MG63 (cell line): ENCODE data around the gene MT3. TPM values are rescaled to one million over a fixed set of nuclear protein-coding genes. Genes with fewer than 3 reads are reported as not detected.

Experiments used
- DNase-seq: peaks from one replicate; pipeline ENCODE4 v3.0.0-alpha.2; 2020
- H3K27me3 ChIP-seq: fragments of 250-450 bp; sonication (Bioruptor Pico); 2 replicates; pipeline ENCODE4 v1.5.1; 2020; ENCODE audit warnings: mild to moderate bottlenecking, moderate library complexity
- H3K36me3 ChIP-seq: fragments of 250-450 bp; sonication (Bioruptor Pico); 2 replicates; pipeline ENCODE4 v1.5.1; 2020; ENCODE audit warnings: mild to moderate bottlenecking, moderate library complexity
- H3K4me3 ChIP-seq: fragments of 250-450 bp; sonication (Bioruptor Pico); 2 replicates; pipeline ENCODE4 v1.5.1; 2020; ENCODE audit warnings: mild to moderate bottlenecking, moderate library complexity
- H3K9me3 ChIP-seq: fragments of 250-450 bp; sonication (Bioruptor Pico); 2 replicates; pipeline ENCODE4 v1.5.1; 2020; ENCODE audit warnings: mild to moderate bottlenecking, moderate library complexity
- total RNA-seq: library from RNA; depleted of rRNA; stranded (reverse); fragments of >200 nt; shearing (Covaris generic); gene quantifications from 2 replicates; pipeline ENCODE4 v1.2.3, GENCODE V29; 2014; ENCODE audit warnings: low replicate concordance

The MT3 gene
- total RNA-seq, 1 experiment from 2014 or later: not detected

DNA sequence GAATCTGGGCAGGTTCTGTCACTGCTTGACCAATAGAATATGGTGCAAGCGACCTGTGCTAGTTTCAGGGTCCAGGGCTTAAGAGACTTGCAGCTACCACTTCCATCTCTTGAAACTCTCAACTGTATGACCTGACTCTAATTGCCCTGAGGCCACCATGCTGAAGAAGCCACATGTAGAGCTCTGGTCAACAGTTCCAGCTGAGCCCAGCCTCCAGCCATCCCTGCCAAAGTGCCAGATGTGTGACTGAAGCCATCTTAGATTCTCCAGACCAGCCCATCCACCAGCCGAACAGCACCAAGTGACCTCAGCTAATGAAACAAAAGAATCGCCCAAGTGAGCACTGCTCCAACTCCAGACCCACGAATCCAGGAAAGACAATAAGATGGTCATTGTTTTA is 15.6 kb downstream of the MT3 start:
- Histone ChIP-seq H3K9me3 (no peaks in the 10 kb centered on the region), H3K27me3 (no peaks in the 10 kb centered on the region), H3K4me3 (no peak overlapping the region), H3K36me3 (peaks cover 12% of the 10 kb centered on the region)
- no peak for DNase-seq

GRCh38 chr16:56605475-56605874 is 16.1 kb downstream of the MT3 start:
- H3K9me3 ChIP-seq: no peaks in the 10 kb centered on the region
- no peak for DNase-seq
- no peak overlapping the region for H3K4me3 ChIP-seq
- peaks cover 12% of the 10 kb centered on the region for H3K36me3 ChIP-seq
- no peaks in the 10 kb centered on the region for H3K27me3 ChIP-seq

- Histone ChIP-seq H3K36me3 (peaks cover 12% of the 10 kb centered on the region), H3K4me3 (no peak overlapping the region), H3K27me3 (no peaks in the 10 kb centered on the region), H3K9me3 (no peaks in the 10 kb centered on the region)
- peak; percentile 96 for DNase-seq
Observed at GRCh38 chr16:56606071-56606475, 16.7 kb downstream of the MT3 start.

GRCh38 chr16:56606476-56607108 is 17.3 kb downstream of the MT3 start:
- H3K36me3 ChIP-seq: peaks cover 12% of the 10 kb centered on the region

GRCh38 chr16:56607109-56607618 is 17.8 kb downstream of the MT3 start:
- Histone ChIP-seq H3K4me3 (peak overlapping the region; percentile 74), H3K36me3 (peaks cover 12% of the 10 kb centered on the region), H3K9me3 (no peaks in the 10 kb centered on the region), H3K27me3 (no peaks in the 10 kb centered on the region)
- peak; percentile 100 for DNase-seq

More at GRCh38 chr16:56606476-56607108, 17.3 kb downstream of the MT3 start:
- Histone ChIP-seq H3K27me3 (no peaks in the 10 kb centered on the region), H3K9me3 (no peaks in the 10 kb centered on the region), H3K4me3 (peak overlapping the region; percentile 11)
- no peak for DNase-seq

DNA sequence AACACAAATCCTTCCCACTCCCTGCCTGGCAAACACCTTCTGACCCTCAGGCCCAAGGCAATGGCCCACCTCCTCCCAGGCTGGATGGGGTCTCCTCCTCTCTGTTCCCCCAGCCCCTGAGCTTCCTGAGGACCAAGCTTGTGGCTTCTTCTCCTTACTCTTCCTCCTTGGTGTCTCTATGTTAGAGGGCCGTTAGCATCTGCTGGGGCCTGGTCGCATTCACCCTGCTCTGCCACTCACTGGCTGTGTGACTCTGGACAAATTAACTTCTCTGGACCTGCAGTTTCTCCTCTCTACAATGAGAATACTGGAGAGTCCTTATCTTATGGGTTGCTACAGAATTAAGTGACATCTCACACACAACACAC is 18.3 kb downstream of the MT3 start:
- Histone ChIP-seq H3K36me3 (peaks cover 12% of the 10 kb centered on the region), H3K9me3 (no peaks in the 10 kb centered on the region), H3K27me3 (no peaks in the 10 kb centered on the region), H3K4me3 (peak overlapping the region; percentile 74)
- DNase-seq: no peak

- peak within 1 kb of the TSS; percentile 74 for H3K4me3 ChIP-seq
- no peaks in the 10 kb centered on the region for H3K27me3 ChIP-seq
- peak; percentile 100 for DNase-seq
- no peaks in the 10 kb centered on the region for H3K9me3 ChIP-seq
- H3K36me3 ChIP-seq: peaks cover 12% of the 10 kb centered on the region
Observed at GRCh38 chr16:56608043-56608875, 18.9 kb downstream of the MT3 start, which contains the start of gene MT2A. Gene MT2A, plus strand, starts transcription at chr16:56608584. Its CDS starts 72 bp downstream, at chr16:56608656.

- peaks cover 12% of the 10 kb centered on the region for H3K36me3 ChIP-seq
- H3K4me3 ChIP-seq: peak overlapping the region; percentile 74
- H3K9me3 ChIP-seq: no peaks in the 10 kb centered on the region; the same call in 1 of the 2 replicates
- DNase-seq: peak; percentile 54
- H3K27me3 ChIP-seq: no peaks in the 10 kb centered on the region
Observed at GRCh38 chr16:56608876-56609462, 19.6 kb downstream of the MT3 start.

DNA sequence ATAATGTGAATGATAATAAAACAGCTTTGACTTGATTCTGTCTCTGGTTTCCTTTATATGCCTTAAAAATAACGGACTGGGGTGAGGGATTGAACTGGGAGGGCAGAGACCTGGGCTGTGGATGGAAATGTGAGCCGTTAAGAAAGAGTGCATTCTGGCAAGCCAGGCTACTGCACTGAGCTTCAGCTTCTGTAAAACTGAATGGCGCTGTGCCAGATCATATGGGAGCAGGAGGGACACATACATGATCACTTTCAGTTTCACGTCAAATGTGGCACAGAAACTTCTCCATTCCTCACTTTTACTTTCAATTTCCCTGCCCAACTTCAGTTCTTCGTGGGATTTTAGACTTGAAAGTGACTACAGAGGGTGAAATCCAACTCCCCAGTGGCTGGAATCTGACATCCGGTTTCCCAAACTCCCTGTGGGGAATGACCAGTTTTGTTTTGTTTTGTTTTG is 20.2 kb downstream of the MT3 start:
- Histone ChIP-seq H3K27me3 (no peaks in the 10 kb centered on the region), H3K4me3 (peak overlapping the region; percentile 74), H3K36me3 (peaks cover 12% of the 10 kb centered on the region), H3K9me3 (no peaks in the 10 kb centered on the region; the same call in 1 of the 2 replicates)
- DNase-seq: peak; percentile 78

DNA sequence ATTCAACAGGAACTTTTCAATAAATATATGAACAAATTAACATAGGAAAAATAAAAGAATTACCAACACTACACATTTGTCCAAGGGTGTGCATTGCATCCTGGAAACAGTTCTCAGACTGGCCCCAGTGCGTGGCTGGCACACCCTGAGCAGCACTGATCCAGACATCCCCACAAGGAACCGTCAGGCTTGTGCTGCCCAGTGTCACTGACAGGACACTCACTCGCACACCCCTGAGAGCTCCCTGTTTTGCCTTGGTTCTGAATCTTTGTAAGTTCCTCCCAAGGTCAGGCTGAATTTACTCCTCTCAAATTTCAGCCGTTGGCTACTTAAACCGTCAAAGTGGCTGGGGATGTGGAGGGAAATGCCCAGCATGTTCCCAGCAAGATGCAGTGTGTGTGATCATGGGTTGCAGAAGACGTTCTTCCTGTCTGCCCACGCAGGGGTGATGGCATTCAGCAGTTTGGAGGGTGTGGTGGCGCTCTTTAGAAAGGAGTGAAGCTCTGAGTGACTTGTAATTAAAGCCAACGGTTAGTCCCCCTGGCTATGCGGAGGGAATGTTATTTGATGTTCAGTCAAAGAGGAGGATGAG is 20.8 kb downstream of the MT3 start:
- peaks cover 12% of the 10 kb centered on the region for H3K36me3 ChIP-seq
- peak overlapping the region; percentile 74 for H3K4me3 ChIP-seq
- peak; percentile 98 for DNase-seq
- no peaks in the 10 kb centered on the region; the same call in 1 of the 2 replicates for H3K9me3 ChIP-seq
- H3K27me3 ChIP-seq: no peaks in the 10 kb centered on the region

- peak overlapping the region; percentile 74 for H3K4me3 ChIP-seq
- H3K27me3 ChIP-seq: no peaks in the 10 kb centered on the region
- peaks cover 12% of the 10 kb centered on the region for H3K36me3 ChIP-seq
- H3K9me3 ChIP-seq: no peaks in the 10 kb centered on the region; the same call in 1 of the 2 replicates
- DNase-seq: peak; percentile 62
Observed at GRCh38 chr16:56610609-56611111, 21.3 kb downstream of the MT3 start.

- Histone ChIP-seq H3K27me3 (no peaks in the 10 kb centered on the region), H3K4me3 (peak overlapping the region; percentile 74; the same call in 1 of the 2 replicates), H3K36me3 (peaks cover 12% of the 10 kb centered on the region), H3K9me3 (no peaks in the 10 kb centered on the region; the same call in 1 of the 2 replicates)
- DNase-seq: peak; percentile 96
Observed at GRCh38 chr16:56611281-56611833, 22.0 kb downstream of the MT3 start.

GRCh38 chr16:56613706-56614105 is 24.4 kb downstream of the MT3 start:
- H3K27me3 ChIP-seq: no peaks in the 10 kb centered on the region
- H3K9me3 ChIP-seq: no peaks in the 10 kb centered on the region; the same call in 1 of the 2 replicates
- no peak overlapping the region for H3K4me3 ChIP-seq
- H3K36me3 ChIP-seq: peaks cover 10% of the 10 kb centered on the region
- no peak for DNase-seq

GRCh38 chr16:56614549-56614991 is 25.2 kb downstream of the MT3 start:
- H3K27me3 ChIP-seq: no peaks in the 10 kb centered on the region
- peaks cover 1% of the 10 kb centered on the region for H3K36me3 ChIP-seq
- no peak overlapping the region for H3K4me3 ChIP-seq
- no peaks in the 10 kb centered on the region; the same call in 1 of the 2 replicates for H3K9me3 ChIP-seq
- DNase-seq: no peak

GRCh38 chr16:56615353-56615752 is 26.0 kb downstream of the MT3 start:
- no peak overlapping the region for H3K4me3 ChIP-seq
- no peaks in the 10 kb centered on the region for H3K36me3 ChIP-seq
- no peaks in the 10 kb centered on the region; the same call in 1 of the 2 replicates for H3K9me3 ChIP-seq
- DNase-seq: no peak
- H3K27me3 ChIP-seq: no peaks in the 10 kb centered on the region
